Nasal cavity respiratory epithelium epithelial cell of viscerocranial mucosa (primary cell): ENCODE results near the gene CARD19. TPM values are rescaled to one million over a fixed set of nuclear protein-coding genes. Genes with fewer than 3 reads are reported as not detected.

Source experiments
- total RNA-seq: library from RNA; depleted of rRNA; stranded (reverse); fragments of >200 nt; gene quantifications from 2 replicates; pipeline ENCODE4 v1.2.3, GENCODE V29; 2014

Gene CARD19
- 24.6 and 35.8 TPM in 2 replicates for total RNA-seq

GRCh38 chr9:93096131-93096802, at the start of gene CARD19:
CARD19 (plus strand) TSS chr9:93096217; CDS start chr9:93096346, 129 bp downstream.

GRCh38 chr9:93058355-93059010, 37.5 kb upstream of the CARD19 start, which contains the start of gene SUSD3:
SUSD3 (plus strand) TSS chr9:93058701; CDS start chr9:93058743, 42 bp downstream.

GRCh38 chr9:93134015-93134739, 38.2 kb downstream of the CARD19 start, which contains the start of gene NINJ1:
NINJ1 (minus strand) TSS chr9:93134251; CDS start chr9:93134217, 34 bp downstream.

Other genes starting within 250 kb of the CARD19 start
- 8.9 and 15.4 TPM in 2 replicates for gene ZNF484, start 218.2 kb upstream of the CARD19 start, total RNA-seq
- 0.34 and 1.9 TPM in 2 replicates for gene FGD3, start 148.7 kb upstream of the CARD19 start, total RNA-seq
- 0.78 TPM in 1 of 2 replicates, not detected in the other for gene SUSD3, start 37.5 kb upstream of the CARD19 start, total RNA-seq
- 25.6 and 61.1 TPM in 2 replicates for gene NINJ1, start 38.0 kb downstream of the CARD19 start, total RNA-seq
- gene WNK2, start 87.9 kb downstream of the CARD19 start, total RNA-seq = 0.34 and 4.4 TPM in 2 replicates